ENCODE data around the gene KCNIP4. TPM values are rescaled to one million over a fixed set of nuclear protein-coding genes. Genes with fewer than 3 reads are reported as not detected.

KCNIP4 gene
- total and polyA plus RNA-seq, 2 experiments from 2014 or later: 0.14 to 0.63 TPM

GRCh38 chr4:21763855-21764254 is 184.7 kb downstream of the KCNIP4 start:
- Mint-ChIP-seq H3K36me3 (ENCODE audit: low read depth) (no peaks in the 10 kb centered on the region), H3K27ac (no peak overlapping the region), H3K27me3 (ENCODE audit: insufficient read depth, low read depth, poor library complexity) (no peaks in the 10 kb centered on the region), H3K4me3 (no peak overlapping the region), H3K4me1 (peaks cover 17% of the 10 kb centered on the region), H3K9me3 (no peaks in the 10 kb centered on the region)
- no peaks in the 10 kb centered on the region for H3F3A ChIP-seq (replicated peaks; ENCODE audit: low read depth)
- TF ChIP-seq REST (IDR thresholded peaks at IDR 0.05; ENCODE audit: unreplicated experiment) (no peak), EZH2 (IDR thresholded peaks at IDR 0.05; ENCODE audit: low read depth, unreplicated experiment) (no peak), ZNF331 (CRISPR knock-in tag; IDR thresholded peaks at IDR 0.05; ENCODE audit: low read depth) (no peak), CREB1 (CRISPR knock-in tag; IDR thresholded peaks at IDR 0.05; ENCODE audit: low read depth) (no peak), ETS1 (IDR thresholded peaks at IDR 0.05) (no peak), EZH2phosphoT487 (IDR thresholded peaks at IDR 0.05; ENCODE audit: unreplicated experiment) (no peak), STAT1 (IDR thresholded peaks at IDR 0.05; ENCODE audit: unreplicated experiment) (no peak), JUNB (IDR thresholded peaks at IDR 0.05; ENCODE audit: unreplicated experiment) (no peak), CTCF (conservative IDR thresholded peaks at IDR 0.05; ENCODE audit: low read depth in 2 of 2) (no peak), ZNF462 (CRISPR knock-in tag; IDR thresholded peaks at IDR 0.05) (no peak), POLR2AphosphoS5 (IDR thresholded peaks at IDR 0.05; ENCODE audit: low read depth) (no peak), ZNF114 (CRISPR knock-in tag; IDR thresholded peaks at IDR 0.05) (no peak), NANOG (IDR thresholded peaks at IDR 0.05; ENCODE audit: borderline replicate concordance) (no peak)
- peaks cover 11% of the 10 kb centered on the region for H3K4me1 ChIP-seq (ENCODE audit: insufficient read depth)
- no peak overlapping the region for H3K4me2 ChIP-seq
- H3K27ac ChIP-seq (ENCODE audit: low read depth): no peak overlapping the region
- no peaks in the 10 kb centered on the region for H4K20me1 ChIP-seq (replicated peaks; ENCODE audit: insufficient read depth)
- H3K27me3 ChIP-seq (ENCODE audit: insufficient read depth): no peaks in the 10 kb centered on the region
- no peaks in the 10 kb centered on the region for H3K79me2 ChIP-seq (replicated peaks; ENCODE audit: insufficient read depth)
- no peaks in the 10 kb centered on the region for H3K9me2 ChIP-seq (ENCODE audit: insufficient read depth)
- ATAC-seq (no peak), DNase-seq (ENCODE audit: low spot score) (no peak)
- H3K4me3 ChIP-seq: no peak overlapping the region
- no peaks in the 10 kb centered on the region for H3K36me3 ChIP-seq (ENCODE audit: insufficient read depth)
- no peak overlapping the region for H2AFZ ChIP-seq
